A549 (cell line): Measurements from ENCODE around the gene NEXN. TPM values are rescaled to one million over a fixed set of nuclear protein-coding genes. Genes with fewer than 3 reads are reported as not detected.
"Not testable (repeated sequence)": the region's sequence is repeated elsewhere in the genome, so short reads cannot be mapped to it uniquely, and the experiment has no call there.

Experiments used
- ATAC-seq, 2 experiments: fragments of 200-7000 bp in 1 of 2; fragments of >200 bp in 1 of 2; cut with Nextera tagmentation in 1 of 2; cut with Tn5 transposase in 1 of 2; 3 replicates each; pipeline versions ENCODE4 v1.8.0 to v1.9.1; 2018 to 2020; ENCODE audit warnings: mild to moderate bottlenecking in 1 of 2, moderate library complexity in 1 of 2
- CTCF ChIA-PET: fragments of 300-600 bp; sonication (Branson Sonifier 250); formaldehyde crosslinking; extraction: SDS; loops from one replicate; lab custom pipeline; 2021; ENCODE audit warnings: antibody characterized with exemption, inconsistent platforms; lab: Yijun Ruan, JAX
- POLR2A ChIA-PET: fragments of 350-600 bp; formaldehyde crosslinking; extraction: SDS; loops from one replicate; lab custom pipeline; 2021; ENCODE audit warnings: antibody characterized with exemption, inconsistent platforms; lab: Yijun Ruan, JAX
- DNase-seq, 2 experiments: peaks; one replicate each; pipeline versions ENCODE4 v3.0.0 to v3.0.0-alpha.2; 2011 to 2016; ENCODE audit warnings: low read depth in 1 of 2, low spot score in 1 of 2
- FAIRE-seq: peaks from 2 replicates; lab custom pipeline; 2011; peaks lifted over from hg19 to GRCh38; lab: Jason Lieb, UNC
- H3K27ac ChIP-seq, 2 experiments: fragments of >200 bp; sonication (Bioruptor Twin); formaldehyde crosslinking; 3 replicates each; pipeline ENCODE4 v1.5.1; 2016 to 2017
- H3K4me1 ChIP-seq: fragments of >200 bp; sonication (Bioruptor Twin); formaldehyde crosslinking; 3 replicates; pipeline ENCODE4 v1.6.1; 2016
- H3K4me2 ChIP-seq: fragments of >200 bp; sonication (Bioruptor Twin); formaldehyde crosslinking; 3 replicates; pipeline ENCODE4 v1.6.1; 2016
- H3K4me3 ChIP-seq: fragments of >200 bp; sonication (Bioruptor Twin); formaldehyde crosslinking; 3 replicates; pipeline ENCODE4 v1.5.1; 2016
- H3K9me3 ChIP-seq: fragments of >200 bp; sonication (Bioruptor Twin); formaldehyde crosslinking; 3 replicates; pipeline ENCODE4 v1.6.1; 2016
- BHLHE40 ChIP-seq: IDR thresholded peaks from 2 replicates; pipeline ENCODE4 v1.6.1; 2012; ENCODE audit warnings: low read depth, low read length, inconsistent platforms
- CHD4 ChIP-seq: fragments of 200-600 bp; sonication (generic); IDR thresholded peaks from 2 replicates; pipeline ENCODE4 v1.6.1; 2016; ENCODE audit warnings: antibody characterized with exemption, mild to moderate bottlenecking, borderline replicate concordance
- EHMT2 ChIP-seq: fragments of 200-600 bp; sonication (generic); IDR thresholded peaks from 2 replicates; pipeline ENCODE4 v1.6.1; 2016; ENCODE audit warnings: antibody characterized with exemption, low read depth, mild to moderate bottlenecking, moderate library complexity
- KDM1A ChIP-seq: fragments of 200-600 bp; sonication (generic); IDR thresholded peaks from 2 replicates; pipeline ENCODE4 v1.6.1; 2016; ENCODE audit warnings: low read depth, mild to moderate bottlenecking
- POLR2AphosphoS2 ChIP-seq: conservative IDR thresholded peaks from 2 replicates; pipeline ENCODE4 v1.6.1; 2012; ENCODE audit warnings: low read length, improper control_type of control experiment, inconsistent platforms
- SMC3 ChIP-seq: fragments of >200 bp; sonication (Bioruptor Twin); formaldehyde crosslinking; IDR thresholded peaks from 3 replicates; pipeline ENCODE4 v1.6.1; 2018; ENCODE audit warnings: inconsistent platforms
- SREBF2 ChIP-seq: fragments of 450-650 bp; IDR thresholded peaks from 2 replicates; pipeline ENCODE4 v1.6.1; 2014; ENCODE audit warnings: mild to moderate bottlenecking, moderate library complexity
- TFCP2L1 ChIP-seq: fragments of 250-450 bp; sonication (Bioruptor Pico); IDR thresholded peaks from 2 replicates; pipeline ENCODE4 v1.5.0; 2021; ENCODE audit warnings: mild to moderate bottlenecking
- TP53 ChIP-seq: fragments of 250-450 bp; sonication (Bioruptor Pico); IDR thresholded peaks from 2 replicates; pipeline ENCODE4 v1.5.0; 2021; ENCODE audit warnings: mild to moderate bottlenecking, moderate library complexity
- ZC3H11A ChIP-seq: fragments of 450-650 bp; IDR thresholded peaks from 2 replicates; pipeline ENCODE4 v1.6.1; 2014; ENCODE audit warnings: antibody characterized with exemption, mild to moderate bottlenecking
- ZFP36 ChIP-seq: fragments of 450-650 bp; IDR thresholded peaks from 2 replicates; pipeline ENCODE4 v1.6.1; 2014; ENCODE audit warnings: borderline replicate concordance; ENCODE audit not compliant: partially characterized antibody
- WGBS: methylation state at CpG from one replicate; pipeline ENCODE4 v1.1.6; 2017; ENCODE audit errors: missing lambda C conversion rate; 5-methylcytosine and 5-hydroxymethylcytosine counted together
- polyA plus RNA-seq, 4 experiments: library from polyadenylated mRNA; depleted of rRNA in 3 of 4; stranded (reverse); fragments of >200 nt; fragmentation: RNase III in 1 of 4; extraction: RNeasy Plus Mini Kit Qiagen cat#74134 plus additional on column Dnase treatment in 1 of 4; gene quantifications; 2 replicates in 3 of 4; 3 replicates in 1 of 4; pipeline ENCODE4 v1.2.3, GENCODE V29; 2011 to 2017
- TF ChIP-seq, protein P1 (sequence below): fragments of >200 bp; sonication (Bioruptor Twin); formaldehyde crosslinking; IDR thresholded peaks from 3 replicates; pipeline ENCODE4 v1.5.1; 2016
- TF ChIP-seq, protein P2 (sequence below): fragments of 200-600 bp; sonication (generic); IDR thresholded peaks from 2 replicates; pipeline ENCODE4 v1.6.1; 2016; ENCODE audit warnings: antibody characterized with exemption, mild to moderate bottlenecking, moderate library complexity
- TF ChIP-seq, protein P3 (sequence below): IDR thresholded peaks from 2 replicates; pipeline ENCODE4 v1.6.1; 2012; ENCODE audit warnings: low read depth, borderline replicate concordance
- TF ChIP-seq, protein P4 (sequence below): fragments of 250-450 bp; sonication (Bioruptor Pico); IDR thresholded peaks from 2 replicates; pipeline ENCODE4 v1.5.0; 2021; ENCODE audit warnings: mild to moderate bottlenecking, moderate library complexity, borderline replicate concordance

The NEXN gene
- polyA plus RNA-seq, 2 of the 4 experiments (the other 2 are of a cell fraction) = 1.8 to 8.2 TPM

DNA sequence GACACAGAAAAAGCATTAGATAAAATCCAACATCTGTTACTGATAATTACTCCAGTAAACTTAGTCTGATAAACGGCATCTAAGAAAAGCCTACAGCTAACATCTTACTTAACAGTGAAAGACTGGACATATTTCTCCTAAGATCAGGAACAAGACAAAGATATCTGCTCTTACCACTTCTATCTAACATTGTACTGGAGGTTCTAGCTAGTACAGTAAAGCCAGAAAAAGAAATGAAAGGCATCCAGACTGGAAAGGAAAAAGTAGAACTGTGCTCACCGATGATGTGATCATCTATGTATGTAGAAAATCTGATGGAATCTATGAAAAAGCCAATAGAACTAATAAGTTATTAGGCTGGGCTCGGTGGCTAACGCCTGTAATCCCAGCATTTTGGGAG is 21.7 kb downstream of the NEXN start:
- CTCF ChIA-PET = interaction anchor here (1.0 kb wide), 1 partner anchor 205 kb away, joined by 4 read pairs; no protein-coding TSS in a partner anchor
- FAIRE-seq (no peak), DNase-seq (no peak), ATAC-seq (no peak)
- H3K4me1 ChIP-seq = no peaks in the 10 kb centered on the region
- TF ChIP-seq ZC3H11A (no peak), POLR2AphosphoS2 (no peak), BHLHE40 (no peak), ZFP36 (no peak), SREBF2 (no peak), CHD4 (no peak), TP53 (no peak), EHMT2 (no peak)
- TF ChIP-seq, protein P1, sequence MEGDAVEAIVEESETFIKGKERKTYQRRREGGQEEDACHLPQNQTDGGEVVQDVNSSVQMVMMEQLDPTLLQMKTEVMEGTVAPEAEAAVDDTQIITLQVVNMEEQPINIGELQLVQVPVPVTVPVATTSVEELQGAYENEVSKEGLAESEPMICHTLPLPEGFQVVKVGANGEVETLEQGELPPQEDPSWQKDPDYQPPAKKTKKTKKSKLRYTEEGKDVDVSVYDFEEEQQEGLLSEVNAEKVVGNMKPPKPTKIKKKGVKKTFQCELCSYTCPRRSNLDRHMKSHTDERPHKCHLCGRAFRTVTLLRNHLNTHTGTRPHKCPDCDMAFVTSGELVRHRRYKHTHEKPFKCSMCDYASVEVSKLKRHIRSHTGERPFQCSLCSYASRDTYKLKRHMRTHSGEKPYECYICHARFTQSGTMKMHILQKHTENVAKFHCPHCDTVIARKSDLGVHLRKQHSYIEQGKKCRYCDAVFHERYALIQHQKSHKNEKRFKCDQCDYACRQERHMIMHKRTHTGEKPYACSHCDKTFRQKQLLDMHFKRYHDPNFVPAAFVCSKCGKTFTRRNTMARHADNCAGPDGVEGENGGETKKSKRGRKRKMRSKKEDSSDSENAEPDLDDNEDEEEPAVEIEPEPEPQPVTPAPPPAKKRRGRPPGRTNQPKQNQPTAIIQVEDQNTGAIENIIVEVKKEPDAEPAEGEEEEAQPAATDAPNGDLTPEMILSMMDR = no peak
- TF ChIP-seq, protein P2, sequence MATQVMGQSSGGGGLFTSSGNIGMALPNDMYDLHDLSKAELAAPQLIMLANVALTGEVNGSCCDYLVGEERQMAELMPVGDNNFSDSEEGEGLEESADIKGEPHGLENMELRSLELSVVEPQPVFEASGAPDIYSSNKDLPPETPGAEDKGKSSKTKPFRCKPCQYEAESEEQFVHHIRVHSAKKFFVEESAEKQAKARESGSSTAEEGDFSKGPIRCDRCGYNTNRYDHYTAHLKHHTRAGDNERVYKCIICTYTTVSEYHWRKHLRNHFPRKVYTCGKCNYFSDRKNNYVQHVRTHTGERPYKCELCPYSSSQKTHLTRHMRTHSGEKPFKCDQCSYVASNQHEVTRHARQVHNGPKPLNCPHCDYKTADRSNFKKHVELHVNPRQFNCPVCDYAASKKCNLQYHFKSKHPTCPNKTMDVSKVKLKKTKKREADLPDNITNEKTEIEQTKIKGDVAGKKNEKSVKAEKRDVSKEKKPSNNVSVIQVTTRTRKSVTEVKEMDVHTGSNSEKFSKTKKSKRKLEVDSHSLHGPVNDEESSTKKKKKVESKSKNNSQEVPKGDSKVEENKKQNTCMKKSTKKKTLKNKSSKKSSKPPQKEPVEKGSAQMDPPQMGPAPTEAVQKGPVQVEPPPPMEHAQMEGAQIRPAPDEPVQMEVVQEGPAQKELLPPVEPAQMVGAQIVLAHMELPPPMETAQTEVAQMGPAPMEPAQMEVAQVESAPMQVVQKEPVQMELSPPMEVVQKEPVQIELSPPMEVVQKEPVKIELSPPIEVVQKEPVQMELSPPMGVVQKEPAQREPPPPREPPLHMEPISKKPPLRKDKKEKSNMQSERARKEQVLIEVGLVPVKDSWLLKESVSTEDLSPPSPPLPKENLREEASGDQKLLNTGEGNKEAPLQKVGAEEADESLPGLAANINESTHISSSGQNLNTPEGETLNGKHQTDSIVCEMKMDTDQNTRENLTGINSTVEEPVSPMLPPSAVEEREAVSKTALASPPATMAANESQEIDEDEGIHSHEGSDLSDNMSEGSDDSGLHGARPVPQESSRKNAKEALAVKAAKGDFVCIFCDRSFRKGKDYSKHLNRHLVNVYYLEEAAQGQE = no peak
- TF ChIP-seq, protein P3, sequence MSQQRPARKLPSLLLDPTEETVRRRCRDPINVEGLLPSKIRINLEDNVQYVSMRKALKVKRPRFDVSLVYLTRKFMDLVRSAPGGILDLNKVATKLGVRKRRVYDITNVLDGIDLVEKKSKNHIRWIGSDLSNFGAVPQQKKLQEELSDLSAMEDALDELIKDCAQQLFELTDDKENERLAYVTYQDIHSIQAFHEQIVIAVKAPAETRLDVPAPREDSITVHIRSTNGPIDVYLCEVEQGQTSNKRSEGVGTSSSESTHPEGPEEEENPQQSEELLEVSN = no peak
- WGBS = 83% methylated on average over 4 of the region's 4 CpGs
- H3K4me3 ChIP-seq = no peak overlapping the region
- no peaks in the 10 kb centered on the region for H3K9me3 ChIP-seq
- no peak overlapping the region for H3K27ac ChIP-seq
- POLR2A ChIA-PET = interaction anchor here (0.6 kb wide), 1 partner anchor 21 kb away, joined by 4 read pairs; the partner anchor contains the start of gene NEXN
- no peak overlapping the region for H3K4me2 ChIP-seq

DNA sequence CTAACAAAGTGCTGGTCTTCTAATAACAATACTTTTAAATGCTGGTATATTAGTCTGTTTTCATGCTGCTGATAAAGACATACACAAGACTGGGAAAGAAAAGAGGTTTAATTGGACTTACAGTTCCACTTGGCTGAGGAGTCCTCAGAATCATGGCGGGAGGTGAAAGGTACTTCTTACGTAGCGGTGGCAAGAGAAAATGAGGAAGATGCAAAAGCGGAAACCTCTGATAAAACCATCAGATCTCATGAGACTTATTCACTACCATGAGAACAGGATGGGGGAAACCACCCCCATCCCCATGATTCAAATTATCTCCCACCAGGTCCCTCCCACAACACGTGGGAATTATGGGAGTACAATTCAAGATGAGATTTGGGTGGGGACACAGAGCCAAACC is 30.5 kb downstream of the NEXN start:
- DNase-seq, H3K9me3 ChIP-seq, H3K27ac ChIP-seq, POLR2A ChIA-PET, ATAC-seq, H3K4me1 ChIP-seq, H3K4me3 ChIP-seq, H3K4me2 ChIP-seq, FAIRE-seq: not testable (repeated sequence)
- CTCF ChIA-PET = interaction anchor here (1.1 kb wide), 1 partner anchor 196 kb away, joined by 4 read pairs; no protein-coding TSS in a partner anchor
- 78% methylated on average over 5 of the region's 5 CpGs for WGBS

DNA sequence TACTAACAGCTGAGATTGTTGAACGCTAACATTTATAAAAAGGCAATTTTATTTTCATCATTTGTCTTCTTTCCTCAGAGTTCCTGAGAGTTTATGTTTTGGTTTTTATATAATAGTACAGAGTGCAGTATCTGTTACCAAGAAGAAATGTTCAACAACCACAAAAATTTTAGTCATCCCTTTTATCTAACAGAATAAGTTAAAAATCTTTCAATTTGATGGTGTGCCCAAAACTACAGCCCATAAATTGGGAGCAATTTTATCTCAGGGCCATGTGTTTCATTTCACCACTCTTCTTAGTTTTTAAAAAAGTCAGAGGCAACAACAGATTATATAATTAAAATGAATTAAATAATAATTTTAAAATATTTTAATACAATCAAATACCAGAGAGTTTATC is 37.1 kb downstream of the NEXN start:
- FAIRE-seq (no peak), DNase-seq (no peak), ATAC-seq (no peak)
- Histone ChIP-seq H3K27ac (no peak overlapping the region), H3K4me3 (no peak overlapping the region), H3K4me2 (no peak overlapping the region), H3K9me3 (no peaks in the 10 kb centered on the region), H3K4me1 (no peaks in the 10 kb centered on the region)
- ChIA-PET POLR2A (no interaction called here), CTCF (interaction anchor here (2.0 kb wide), 1 partner anchor 10 kb away, joined by 4 read pairs; no protein-coding TSS in a partner anchor)
- WGBS = 88% methylated on average over 1 of the region's 1 CpG
- TF ChIP-seq KDM1A (no peak), EHMT2 (no peak), ZFP36 (no peak), SMC3 (no peak), TFCP2L1 (no peak)
- TF ChIP-seq, protein P2 = no peak
- TF ChIP-seq, protein P4, sequence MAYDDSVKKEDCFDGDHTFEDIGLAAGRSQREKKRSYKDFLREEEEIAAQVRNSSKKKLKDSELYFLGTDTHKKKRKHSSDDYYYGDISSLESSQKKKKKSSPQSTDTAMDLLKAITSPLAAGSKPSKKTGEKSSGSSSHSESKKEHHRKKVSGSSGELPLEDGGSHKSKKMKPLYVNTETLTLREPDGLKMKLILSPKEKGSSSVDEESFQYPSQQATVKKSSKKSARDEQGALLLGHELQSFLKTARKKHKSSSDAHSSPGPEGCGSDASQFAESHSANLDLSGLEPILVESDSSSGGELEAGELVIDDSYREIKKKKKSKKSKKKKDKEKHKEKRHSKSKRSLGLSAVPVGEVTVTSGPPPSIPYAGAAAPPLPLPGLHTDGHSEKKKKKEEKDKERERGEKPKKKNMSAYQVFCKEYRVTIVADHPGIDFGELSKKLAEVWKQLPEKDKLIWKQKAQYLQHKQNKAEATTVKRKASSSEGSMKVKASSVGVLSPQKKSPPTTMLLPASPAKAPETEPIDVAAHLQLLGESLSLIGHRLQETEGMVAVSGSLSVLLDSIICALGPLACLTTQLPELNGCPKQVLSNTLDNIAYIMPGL (CRISPR knock-in tag) = no peak
- TF ChIP-seq, protein P3 = no peak
- TF ChIP-seq, protein P1 = no peak
